GM12892 (cell line): ENCODE data around the gene NEGR1.

ENCODE experiments used
- POLR2A ChIP-seq: IDR thresholded peaks from 2 replicates; pipeline ENCODE4 v1.6.1; 2011; ENCODE audit warnings: low read depth, low read length, control low read depth
- POLR2AphosphoS5 ChIP-seq: IDR thresholded peaks from 2 replicates; pipeline ENCODE4 v1.6.1; 2011; ENCODE audit warnings: low read depth, low read length, control low read depth
- TAF1 ChIP-seq: IDR thresholded peaks from 2 replicates; pipeline ENCODE4 v1.6.1; 2011; ENCODE audit warnings: low read depth, mild to moderate bottlenecking, control low read depth, low read length, borderline replicate concordance

DNA sequence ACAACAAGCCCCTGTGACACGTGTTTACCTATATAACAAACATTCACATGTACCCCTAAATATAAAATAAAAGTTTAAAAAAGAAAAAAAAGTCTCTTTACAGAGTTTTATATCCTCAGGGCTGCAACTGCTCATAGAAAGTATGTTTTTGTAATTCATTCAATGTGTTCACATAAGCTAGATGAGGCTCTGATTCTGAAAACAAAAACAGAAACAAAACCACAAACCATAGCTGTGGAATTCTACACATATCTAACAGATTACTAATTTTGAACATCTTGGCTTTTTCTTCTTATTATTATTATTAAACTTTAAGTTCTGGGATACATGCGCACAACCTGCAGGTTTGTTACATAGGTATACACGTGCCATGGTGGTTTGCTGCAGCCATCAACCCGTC lies 621.9 kb downstream of the NEGR1 start:
- no peak for TF ChIP-seq TAF1
- no peak for TF ChIP-seq POLR2A
- no peak for TF ChIP-seq POLR2AphosphoS5
